Activated naive CD4-positive, alpha-beta T cell treated with anti-CD3 and anti-CD28 coated beads, Interleukin-2, amount 50 U/mL, for 72 hours (primary cell): ENCODE measurements around the gene RNF4. TPM values are rescaled to one million over a fixed set of nuclear protein-coding genes. Genes with fewer than 3 reads are reported as not detected.

Source experiments
- ATAC-seq, 2 donors: fragments of 150-1000 bp; cut with Tn5 transposase; 2 replicates each; pipeline ENCODE4 v1.10.0; 2021; ENCODE audit warnings: mild to moderate bottlenecking in 2 of 2, moderate library complexity in 2 of 2
- DNase-seq, 2 donors: peaks; one replicate each; pipeline ENCODE4 v3.0.0; 2021 to 2022; ENCODE audit warnings: low spot score in 2 of 2
- H3K27ac Mint-ChIP-seq, 2 donors: one replicate each; pipeline ENCODE4 v1.8.0; 2022; ENCODE audit warnings: mild to moderate bottlenecking in 2 of 2, mixed read lengths in 2 of 2
- H3K36me3 Mint-ChIP-seq, 2 donors: one replicate each; pipeline ENCODE4 v1.8.0; 2022; ENCODE audit warnings: mixed read lengths in 2 of 2
- H3K9me3 Mint-ChIP-seq, 2 donors: one replicate each; pipeline ENCODE4 v1.8.0; 2022; ENCODE audit warnings: mixed read lengths in 2 of 2
- total RNA-seq, 2 donors: library from RNA; stranded (reverse); gene quantifications; one replicate each; pipeline ENCODE4 v1.2.3, GENCODE V29; 2022

RNF4 gene
- total RNA-seq, 2 donors from 2014 or later: 76.0 to 91.1 TPM

- DNase-seq (no peak), ATAC-seq (no peak)
- no peaks in the 10 kb centered on the region for H3K9me3 Mint-ChIP-seq
- peak overlapping the region in 1 of 2 donors; percentile 72 for H3K27ac Mint-ChIP-seq
- no peaks in the 10 kb centered on the region for H3K36me3 Mint-ChIP-seq
Observed at GRCh38 chr4:2433609-2434350, 35.1 kb upstream of the RNF4 start.

- Mint-ChIP-seq H3K36me3 (no peaks in the 10 kb centered on the region), H3K27ac (no peak overlapping the region), H3K9me3 (no peaks in the 10 kb centered on the region)
- DNase-seq (no peak), ATAC-seq (no peak)
Observed at GRCh38 chr4:2434420-2434819, 34.5 kb upstream of the RNF4 start.

- DNase-seq: no peak
- H3K27ac Mint-ChIP-seq: peak overlapping the region in 1 of 2 donors; percentile 50
- ATAC-seq: no peak
Observed at GRCh38 chr4:2436301-2436700, 32.6 kb upstream of the RNF4 start.

GRCh38 chr4:2436761-2437474 is 32.0 kb upstream of the RNF4 start:
- Mint-ChIP-seq H3K36me3 (no peaks in the 10 kb centered on the region), H3K9me3 (no peaks in the 10 kb centered on the region), H3K27ac (no peak overlapping the region)
- ATAC-seq (no peak), DNase-seq (no peak)

More at GRCh38 chr4:2436301-2436700, 32.6 kb upstream of the RNF4 start:
- Mint-ChIP-seq H3K36me3 (no peaks in the 10 kb centered on the region), H3K9me3 (no peaks in the 10 kb centered on the region)

- Mint-ChIP-seq H3K36me3 (no peaks in the 10 kb centered on the region), H3K27ac (no peak overlapping the region), H3K9me3 (no peaks in the 10 kb centered on the region)
- no peak for ATAC-seq
- no peak for DNase-seq
Observed at GRCh38 chr4:2437475-2438215, 31.3 kb upstream of the RNF4 start.

GRCh38 chr4:2438822-2439718 is 29.8 kb upstream of the RNF4 start:
- no peak for ATAC-seq
- DNase-seq: no peak
- no peaks in the 10 kb centered on the region for H3K9me3 Mint-ChIP-seq
- no peaks in the 10 kb centered on the region for H3K36me3 Mint-ChIP-seq
- no peak overlapping the region for H3K27ac Mint-ChIP-seq

- no peaks in the 10 kb centered on the region for H3K36me3 Mint-ChIP-seq
- peak; percentile 69 to 85 for DNase-seq
- H3K27ac Mint-ChIP-seq: peak overlapping the region; percentile 36 to 62
- ATAC-seq: peak; percentile 97 to 99
- H3K9me3 Mint-ChIP-seq: no peaks in the 10 kb centered on the region
Observed at GRCh38 chr4:2441393-2442174, 27.3 kb upstream of the RNF4 start.

- H3K27ac Mint-ChIP-seq: no peak overlapping the region
- ATAC-seq (no peak), DNase-seq (no peak)
- no peaks in the 10 kb centered on the region for H3K9me3 Mint-ChIP-seq
- no peaks in the 10 kb centered on the region for H3K36me3 Mint-ChIP-seq
Observed at GRCh38 chr4:2442175-2442993, 26.5 kb upstream of the RNF4 start.

- Mint-ChIP-seq H3K9me3 (no peaks in the 10 kb centered on the region), H3K36me3 (no peaks in the 10 kb centered on the region), H3K27ac (no peak overlapping the region)
- DNase-seq: no peak
- ATAC-seq: no peak
Observed at GRCh38 chr4:2443061-2443730, 25.7 kb upstream of the RNF4 start.

GRCh38 chr4:2443956-2444740 is 24.8 kb upstream of the RNF4 start:
- no peaks in the 10 kb centered on the region for H3K9me3 Mint-ChIP-seq
- DNase-seq (no peak), ATAC-seq (no peak)
- H3K27ac Mint-ChIP-seq: no peak overlapping the region
- no peaks in the 10 kb centered on the region for H3K36me3 Mint-ChIP-seq

GRCh38 chr4:2445130-2445529 is 23.8 kb upstream of the RNF4 start:
- DNase-seq (no peak), ATAC-seq (no peak)
- H3K27ac Mint-ChIP-seq: no peak overlapping the region
- no peaks in the 10 kb centered on the region for H3K9me3 Mint-ChIP-seq
- no peaks in the 10 kb centered on the region for H3K36me3 Mint-ChIP-seq

- ATAC-seq (no peak), DNase-seq (no peak)
- Mint-ChIP-seq H3K27ac (no peak overlapping the region), H3K9me3 (no peaks in the 10 kb centered on the region), H3K36me3 (no peaks in the 10 kb centered on the region)
Observed at GRCh38 chr4:2445571-2445970, 23.3 kb upstream of the RNF4 start.

GRCh38 chr4:2446656-2447564 is 22.0 kb upstream of the RNF4 start:
- DNase-seq (no peak), ATAC-seq (no peak)
- H3K36me3 Mint-ChIP-seq: no peaks in the 10 kb centered on the region
- no peak overlapping the region for H3K27ac Mint-ChIP-seq
- H3K9me3 Mint-ChIP-seq: no peaks in the 10 kb centered on the region
